Right atrium auricular region (tissue), 2 donors: ENCODE results near the gene MCC. TPM values are rescaled to one million over a fixed set of nuclear protein-coding genes. Genes with fewer than 3 reads are reported as not detected.
A peak's percentile ranks its signal among the peaks of the same experiment; 100 is the strongest.

Experiments
- DNase-seq: peaks from one replicate; pipeline ENCODE4 v3.0.0-alpha.2; 2019; ENCODE audit warnings: low spot score
- H3K27ac ChIP-seq, 2 donors: fragments of 200-600 bp; sonication (generic); 1 replicate in 1 of 2; 2 replicates in 1 of 2; pipeline ENCODE4 v1.5.1; 2016 to 2019
- H3K27me3 ChIP-seq, 2 donors: fragments of 200-600 bp; sonication (generic); one replicate each; pipeline versions ENCODE4 v1.5.1 to v1.6.0; 2017 to 2019
- H3K36me3 ChIP-seq: fragments of 200-600 bp; sonication (generic); one replicate; pipeline ENCODE4 v1.5.1; 2016
- H3K4me1 ChIP-seq, 2 donors: fragments of 200-600 bp; sonication (generic); one replicate each; pipeline versions ENCODE4 v1.5.1 to v1.6.0; 2017 to 2019
- H3K4me3 ChIP-seq, 2 donors: fragments of 200-600 bp; sonication (generic); 1 replicate in 1 of 2; 2 replicates in 1 of 2; pipeline ENCODE4 v1.5.1; 2017 to 2019; ENCODE audit warnings: mild to moderate bottlenecking in 1 of 2, moderate library complexity in 1 of 2
- H3K9me3 ChIP-seq, 2 donors: fragments of 200-600 bp; sonication (generic); one replicate each; pipeline ENCODE4 v1.5.1; 2019
- CTCF ChIP-seq, 2 donors: fragments of 200-600 bp; sonication (generic); IDR thresholded peaks; one replicate each; pipeline ENCODE4 v1.5.1; 2019; ENCODE audit warnings: antibody characterized with exemption in 2 of 2
- total RNA-seq, 2 donors: library from RNA; depleted of rRNA; stranded (reverse); fragments of >200 nt; gene quantifications; one replicate each; pipeline ENCODE4 v1.1.0, GENCODE V29; 2016

MCC gene
- total RNA-seq, 2 donors from 2014 or later = 28.8 to 31.7 TPM

- Histone ChIP-seq H3K27me3 (no peaks in the 10 kb centered on the region), H3K4me3 (no peak overlapping the region), H3K27ac (peak overlapping the region in 1 of 2 donors; percentile 17), H3K9me3 (no peaks in the 10 kb centered on the region), H3K36me3 (no peaks in the 10 kb centered on the region), H3K4me1 (peaks cover 0 to 10% of the 10 kb centered on the region in 2 donors)
- no peak for DNase-seq
- no peak for TF ChIP-seq CTCF (IDR thresholded peaks at IDR 0.05)
Measured at GRCh38 chr5:113331209-113331551, 157.1 kb downstream of the MCC start.

- Histone ChIP-seq H3K36me3 (no peaks in the 10 kb centered on the region), H3K27me3 (no peaks in the 10 kb centered on the region), H3K27ac (peak overlapping the region in 1 of 2 donors; percentile 17), H3K4me3 (no peak overlapping the region), H3K9me3 (no peaks in the 10 kb centered on the region), H3K4me1 (peaks cover 0 to 10% of the 10 kb centered on the region in 2 donors)
- TF ChIP-seq CTCF (IDR thresholded peaks at IDR 0.05) = peak; percentile 19 to 61
- no peak for DNase-seq
Measured at GRCh38 chr5:113330533-113331208, 157.6 kb downstream of the MCC start.

GRCh38 chr5:113329981-113330380 is 158.3 kb downstream of the MCC start:
- TF ChIP-seq CTCF (IDR thresholded peaks at IDR 0.05) = no peak
- Histone ChIP-seq H3K4me3 (no peak overlapping the region), H3K27ac (no peak overlapping the region), H3K27me3 (no peaks in the 10 kb centered on the region), H3K4me1 (peaks cover 0 to 10% of the 10 kb centered on the region in 2 donors), H3K36me3 (no peaks in the 10 kb centered on the region), H3K9me3 (no peaks in the 10 kb centered on the region)
- DNase-seq = no peak

- no peak overlapping the region for H3K4me3 ChIP-seq
- no peaks in the 10 kb centered on the region for H3K9me3 ChIP-seq
- H3K36me3 ChIP-seq = no peaks in the 10 kb centered on the region
- H3K27me3 ChIP-seq = no peaks in the 10 kb centered on the region
- H3K27ac ChIP-seq = no peak overlapping the region
- TF ChIP-seq CTCF (IDR thresholded peaks at IDR 0.05) = no peak
- DNase-seq = no peak
- H3K4me1 ChIP-seq = peaks cover 0 to 15% of the 10 kb centered on the region in 2 donors
Measured at GRCh38 chr5:113325054-113325453, 163.2 kb downstream of the MCC start.

GRCh38 chr5:113321276-113321675 is 167.0 kb downstream of the MCC start:
- no peak for DNase-seq
- TF ChIP-seq CTCF (IDR thresholded peaks at IDR 0.05) = no peak
- Histone ChIP-seq H3K4me1 (peaks cover 0 to 15% of the 10 kb centered on the region in 2 donors), H3K27ac (no peak overlapping the region), H3K4me3 (no peak overlapping the region), H3K36me3 (no peaks in the 10 kb centered on the region), H3K9me3 (no peaks in the 10 kb centered on the region), H3K27me3 (no peaks in the 10 kb centered on the region)

DNA sequence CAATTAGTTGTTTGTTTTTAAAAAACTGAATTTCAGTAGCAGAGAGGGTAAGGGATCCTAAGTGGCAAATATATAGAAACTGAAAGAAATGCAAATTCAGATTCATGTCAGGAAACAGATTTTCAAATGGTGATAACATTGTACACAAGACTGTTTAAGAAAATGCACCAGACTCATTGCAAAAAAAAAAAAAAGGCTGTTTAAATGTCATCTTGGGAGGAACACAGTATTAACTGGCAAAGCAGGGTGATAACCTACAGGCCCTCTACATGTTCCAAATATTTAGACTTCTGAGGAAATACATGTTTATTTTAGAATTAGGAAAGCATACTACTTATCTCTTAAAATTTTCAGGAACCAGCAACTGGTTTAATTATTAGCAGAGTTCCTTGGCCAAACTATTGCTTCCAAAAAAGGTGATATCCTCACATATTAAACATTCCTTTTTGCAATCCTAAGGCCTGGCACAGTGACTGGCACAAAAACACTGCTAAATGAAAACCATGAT is 167.9 kb downstream of the MCC start:
- Histone ChIP-seq H3K27me3 (no peaks in the 10 kb centered on the region), H3K27ac (no peak overlapping the region), H3K4me3 (no peak overlapping the region), H3K4me1 (peaks cover 0 to 15% of the 10 kb centered on the region in 2 donors), H3K36me3 (no peaks in the 10 kb centered on the region), H3K9me3 (no peaks in the 10 kb centered on the region)
- TF ChIP-seq CTCF (IDR thresholded peaks at IDR 0.05) = no peak
- no peak for DNase-seq
